HS-5 (cell line): Measurements from ENCODE around the gene AP2S1.
"Not testable (repeated sequence)": the region's sequence is repeated elsewhere in the genome, so short reads cannot be mapped to it uniquely, and the experiment has no call there.

ENCODE experiments used
- DNase-seq: peaks from one replicate; pipeline ENCODE4 v3.0.0-alpha.2; 2012; ENCODE audit warnings: low read depth

AP2S1 gene

GRCh38 chr19:46850228-46851203 lies at the start of gene AP2S1:
Gene AP2S1, minus strand, starts transcription at chr19:46850846. Its CDS starts 80 bp downstream, at chr19:46850766.
- peak; percentile 94 for DNase-seq

GRCh38 chr19:46900341-46900740 lies 49.7 kb upstream of the AP2S1 start:
- no peak for DNase-seq

- no peak for DNase-seq
These were observed 48.1 kb upstream of the AP2S1 start for GRCh38 chr19:46898731-46899130.

GRCh38 chr19:46896076-46896794 lies 45.6 kb upstream of the AP2S1 start:
- DNase-seq = no peak

GRCh38 chr19:46892252-46893179 lies 41.9 kb upstream of the AP2S1 start:
- DNase-seq = no peak

- DNase-seq = peak; percentile 91
These were observed 40.0 kb upstream of the AP2S1 start for GRCh38 chr19:46890423-46891170.

- DNase-seq = no peak
These were observed 36.7 kb upstream of the AP2S1 start for GRCh38 chr19:46887240-46887782.

- no peak for DNase-seq
These were observed 36.0 kb upstream of the AP2S1 start for GRCh38 chr19:46886546-46887239.

- DNase-seq = no peak
These were observed 34.8 kb upstream of the AP2S1 start for GRCh38 chr19:46885411-46885810.

- not testable (repeated sequence) for DNase-seq
These were observed 32.1 kb upstream of the AP2S1 start for GRCh38 chr19:46882751-46883150.

GRCh38 chr19:46882034-46882433 lies 31.4 kb upstream of the AP2S1 start:
- DNase-seq = no peak

- no peak for DNase-seq
These were observed 30.4 kb upstream of the AP2S1 start for GRCh38 chr19:46881092-46881491.

GRCh38 chr19:46880431-46880830 lies 29.8 kb upstream of the AP2S1 start:
- DNase-seq = no peak

GRCh38 chr19:46878613-46879375 lies 28.1 kb upstream of the AP2S1 start:
- DNase-seq = peak; percentile 82

GRCh38 chr19:46875657-46876056 lies 25.0 kb upstream of the AP2S1 start:
- DNase-seq = no peak

- no peak for DNase-seq
These were observed 24.6 kb upstream of the AP2S1 start for GRCh38 chr19:46875234-46875633.

GRCh38 chr19:46872967-46873366 lies 22.3 kb upstream of the AP2S1 start:
- DNase-seq = no peak

- not testable (repeated sequence) for DNase-seq
These were observed 20.5 kb upstream of the AP2S1 start for GRCh38 chr19:46871173-46871572.

GRCh38 chr19:46868025-46868802 lies 17.6 kb upstream of the AP2S1 start:
- DNase-seq = no peak
